Activated CD4-positive, alpha-beta T cell treated with anti-CD3 and anti-CD28 coated beads for 36 hours (primary cell): Measurements from ENCODE around the gene NAV2. TPM values are rescaled to one million over a fixed set of nuclear protein-coding genes. Genes with fewer than 3 reads are reported as not detected.

Experiments
- ATAC-seq: fragments of 200-7000 bp; cut with Tn5 transposase; one replicate; pipeline ENCODE4 v1.10.0; 2021; ENCODE audit warnings: mild to moderate bottlenecking, moderate library complexity
- CTCF ChIA-PET: fragments of 350-600 bp; sonication (Branson Sonifier 250); formaldehyde crosslinking; loops from one replicate; lab custom pipeline; 2021; ENCODE audit warnings: antibody characterized with exemption; lab: Charles Lee
- POLR2A ChIA-PET: fragments of 350-600 bp; sonication (Branson Sonifier 250); formaldehyde crosslinking; loops from one replicate; lab custom pipeline; 2021; ENCODE audit warnings: antibody characterized with exemption, inconsistent platforms; lab: Charles Lee
- DNase-seq: peaks from one replicate; pipeline ENCODE4 v3.0.0-alpha.2; 2020
- H3K27ac Mint-ChIP-seq: one replicate; pipeline ENCODE4 v1.8.0; 2021; ENCODE audit warnings: mixed read lengths
- H3K27me3 Mint-ChIP-seq: one replicate; pipeline ENCODE4 v1.8.0; 2021; ENCODE audit warnings: mixed read lengths
- H3K36me3 Mint-ChIP-seq: one replicate; pipeline ENCODE4 v1.8.0; 2021; ENCODE audit warnings: low read depth, mixed read lengths
- H3K4me1 Mint-ChIP-seq: one replicate; pipeline ENCODE4 v1.8.0; 2021; ENCODE audit warnings: mixed read lengths
- H3K4me3 Mint-ChIP-seq: one replicate; pipeline ENCODE4 v1.8.0; 2021; ENCODE audit warnings: mild to moderate bottlenecking, moderate library complexity, mixed read lengths
- H3K9me3 Mint-ChIP-seq: one replicate; pipeline ENCODE4 v1.8.0; 2021; ENCODE audit warnings: low read depth, mixed read lengths
- intact Hi-C, 2 experiments: fragments of 100-400 bp; cut with DNase I in 1 of 2; cut with micrococcal nuclease in 1 of 2; formaldehyde crosslinking; loops; one replicate each; pipeline versions ENCODE4 v1.14.2 to v1.15.1; 2022 to 2024; cut with DNase I, micrococcal nuclease
- total RNA-seq, 2 experiments: library from RNA; stranded (reverse); gene quantifications; one replicate each; pipeline ENCODE4 v1.2.3, GENCODE V29; 2021

Gene NAV2
- total RNA-seq, 2 experiments from 2014 or later, result 0.54 to 0.55 TPM

DNA sequence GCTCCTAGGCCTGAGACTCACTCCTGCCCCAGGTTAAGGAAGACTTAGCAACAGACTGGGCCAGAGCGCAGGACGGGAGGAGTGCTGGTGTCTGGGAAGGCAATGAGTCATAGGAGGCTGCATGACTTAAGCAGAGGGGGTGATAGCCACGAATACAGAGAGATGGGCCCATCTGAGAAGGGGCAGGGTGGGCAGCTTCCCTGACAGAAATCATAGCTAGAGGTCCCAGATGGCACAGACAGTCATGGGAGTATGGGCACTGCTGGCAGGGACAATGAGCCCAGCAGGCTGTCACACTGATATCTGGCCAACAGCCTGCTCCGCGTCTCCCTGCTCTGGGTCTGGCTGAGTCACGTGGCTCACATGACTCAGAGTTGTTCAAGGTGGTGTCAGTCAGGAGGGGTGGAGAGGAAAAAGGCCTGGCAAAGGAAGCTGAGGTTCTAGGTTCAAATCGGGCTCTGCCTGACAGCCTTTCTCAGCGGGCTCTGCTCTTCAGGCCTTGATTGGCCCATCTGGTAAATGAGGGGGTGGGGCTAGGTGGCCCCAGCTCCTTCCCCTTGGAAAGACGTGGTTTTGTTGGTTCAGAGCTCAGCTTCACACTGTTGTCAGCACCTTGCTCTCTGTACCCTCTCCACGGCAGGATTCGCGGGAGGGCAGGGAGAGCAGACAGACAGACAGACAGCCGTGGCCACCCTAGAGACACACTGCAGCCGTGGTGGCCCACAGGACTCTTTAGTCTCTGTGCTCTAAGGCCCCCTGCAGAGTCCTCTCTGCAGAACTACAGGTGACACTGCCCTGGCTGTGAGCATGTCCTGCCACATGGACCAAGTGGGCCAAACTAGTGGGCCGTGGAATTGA lies 399.9 kb downstream of the NAV2 start:
- ChIA-PET POLR2A (no interaction called here), CTCF (interaction anchor here (0.6 to 4.4 kb wide), 8 partner anchors 15 to 241 kb away, joined by 3 to 22 read pairs (median 3); no protein-coding TSS in a partner anchor)
- Mint-ChIP-seq H3K27ac (no peak overlapping the region), H3K4me1 (peaks cover 7% of the 10 kb centered on the region), H3K27me3 (peaks cover 8% of the 10 kb centered on the region), H3K9me3 (no peaks in the 10 kb centered on the region), H3K4me3 (no peak overlapping the region), H3K36me3 (no peaks in the 10 kb centered on the region)
- DNase-seq (peak; percentile 60), ATAC-seq (peak; percentile 87)
- intact Hi-C loops, result loop anchor here in 1 of 2 experiments (10.0 kb wide), 1 partner anchor 58 kb away; no protein-coding TSS in a partner anchor

DNA sequence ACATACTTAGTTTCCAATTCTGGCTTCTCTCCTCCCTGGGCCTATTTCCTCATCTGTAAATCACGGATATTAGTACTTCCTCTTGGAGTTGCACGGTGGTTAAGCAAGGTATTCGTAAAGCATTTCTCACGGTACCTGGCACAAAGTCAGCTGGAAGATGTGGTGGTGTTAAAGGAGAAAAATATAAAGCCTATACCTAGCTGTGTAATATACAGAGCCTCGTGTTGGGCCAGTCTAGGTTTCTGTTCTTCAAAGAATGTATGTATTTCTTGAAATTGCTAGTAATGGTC lies 400.5 kb downstream of the NAV2 start:
- Mint-ChIP-seq H3K27ac (no peak overlapping the region), H3K27me3 (peaks cover 8% of the 10 kb centered on the region), H3K9me3 (no peaks in the 10 kb centered on the region), H3K36me3 (no peaks in the 10 kb centered on the region), H3K4me3 (no peak overlapping the region), H3K4me1 (peaks cover 7% of the 10 kb centered on the region)
- no peak for ATAC-seq
- ChIA-PET CTCF (interaction anchor here (0.6 to 4.4 kb wide), 7 partner anchors 14 to 178 kb away, joined by 3 to 22 read pairs (median 4); no protein-coding TSS in a partner anchor), POLR2A (no interaction called here)
- DNase-seq, result no peak
- intact Hi-C loops, result loop anchor here in 1 of 2 experiments (10.0 kb wide), 1 partner anchor 58 kb away; no protein-coding TSS in a partner anchor

DNA sequence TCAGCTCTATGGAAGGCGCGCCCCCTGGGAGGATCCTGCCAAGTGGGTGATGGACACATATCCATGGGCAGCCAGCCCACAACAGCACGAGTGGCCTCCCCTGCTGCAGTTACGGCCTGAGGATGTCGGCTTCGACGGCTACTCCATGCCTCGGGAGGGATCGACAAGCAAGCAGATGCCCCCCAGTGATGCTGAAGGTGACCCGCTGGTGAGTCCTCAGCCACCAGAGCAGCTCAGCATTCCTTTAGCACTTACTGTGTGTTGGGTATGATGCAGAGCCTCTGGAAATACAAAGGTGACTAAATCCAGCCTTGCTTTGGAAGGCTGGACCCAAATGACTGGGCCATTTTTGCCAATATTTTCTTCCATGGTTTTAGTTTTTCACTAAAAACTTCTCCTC lies 402.0 kb downstream of the NAV2 start:
- no peaks in the 10 kb centered on the region for H3K9me3 Mint-ChIP-seq
- no peaks in the 10 kb centered on the region for H3K36me3 Mint-ChIP-seq
- no peak overlapping the region for H3K4me3 Mint-ChIP-seq
- no peak overlapping the region for H3K27ac Mint-ChIP-seq
- no peak for DNase-seq
- peaks cover 15% of the 10 kb centered on the region for H3K27me3 Mint-ChIP-seq
- H3K4me1 Mint-ChIP-seq, result peaks cover 7% of the 10 kb centered on the region
- ATAC-seq, result no peak
- intact Hi-C loops, result loop anchor here in 1 of 2 experiments (10.0 kb wide), 1 partner anchor 60 kb away; no protein-coding TSS in a partner anchor
- POLR2A ChIA-PET, result interaction anchor here (0.7 kb wide), 1 partner anchor 104 kb away, joined by 4 read pairs; no protein-coding TSS in a partner anchor
- CTCF ChIA-PET, result interaction anchor here (1.4 to 2.4 kb wide), 2 partner anchors 13 to 18 kb away, joined by 5 to 8 read pairs; no protein-coding TSS in a partner anchor

DNA sequence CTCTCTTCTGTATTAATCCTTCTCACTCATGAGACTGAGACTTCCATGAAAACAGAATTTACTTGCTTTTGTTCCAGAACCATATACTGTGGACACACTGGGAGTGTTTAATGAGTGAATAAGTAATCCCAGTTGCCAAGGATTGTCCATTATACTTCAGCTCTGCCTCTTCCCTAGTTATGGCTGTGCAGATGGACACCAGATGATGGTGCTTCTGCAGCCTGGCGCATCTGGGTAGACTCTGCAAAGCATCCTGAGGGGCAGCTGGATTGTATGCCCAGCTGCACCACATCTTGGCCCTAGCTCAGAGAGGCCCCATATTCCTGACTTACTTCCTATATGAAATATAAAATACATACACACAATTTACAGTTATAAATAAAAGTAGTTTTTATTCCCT lies 404.2 kb downstream of the NAV2 start:
- DNase-seq (no peak), ATAC-seq (no peak)
- no peaks in the 10 kb centered on the region for H3K9me3 Mint-ChIP-seq
- no peak overlapping the region for H3K4me3 Mint-ChIP-seq
- no peaks in the 10 kb centered on the region for H3K36me3 Mint-ChIP-seq
- intact Hi-C loops, result loop anchor here in 1 of 2 experiments (10.0 kb wide), 1 partner anchor 62 kb away; no protein-coding TSS in a partner anchor
- H3K27ac Mint-ChIP-seq, result no peak overlapping the region
- ChIA-PET POLR2A (no interaction called here), CTCF (interaction anchor here (0.7 to 2.4 kb wide), 4 partner anchors 11 to 694 kb away, joined by 3 to 8 read pairs (median 4); no protein-coding TSS in a partner anchor)
- peaks cover 12% of the 10 kb centered on the region for H3K27me3 Mint-ChIP-seq
- H3K4me1 Mint-ChIP-seq, result peaks cover 7% of the 10 kb centered on the region

DNA sequence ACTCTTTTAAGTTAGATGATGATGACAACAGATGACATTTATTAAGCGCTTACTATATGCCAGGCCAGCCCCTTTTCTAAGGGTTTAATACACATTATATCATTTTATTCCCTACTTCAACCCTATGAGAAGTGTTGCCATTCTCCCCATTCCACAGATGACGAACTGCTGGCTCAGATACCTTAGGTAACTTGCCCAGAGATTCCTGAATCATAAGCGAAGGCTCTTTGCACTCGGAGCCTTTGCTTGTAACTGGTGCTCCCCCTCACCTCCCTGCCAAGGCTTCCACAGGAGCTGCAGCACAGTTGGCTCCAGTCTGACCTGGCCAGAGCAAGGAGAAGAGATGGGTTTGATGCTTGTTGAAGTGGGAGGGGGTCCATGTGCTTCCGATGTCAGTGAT lies 404.7 kb downstream of the NAV2 start:
- peaks cover 12% of the 10 kb centered on the region for H3K27me3 Mint-ChIP-seq
- no peak for ATAC-seq
- intact Hi-C loops, result loop anchor here in 1 of 2 experiments (10.0 kb wide), 1 partner anchor 62 kb away; no protein-coding TSS in a partner anchor
- no peak overlapping the region for H3K27ac Mint-ChIP-seq
- no peaks in the 10 kb centered on the region for H3K9me3 Mint-ChIP-seq
- no peaks in the 10 kb centered on the region for H3K36me3 Mint-ChIP-seq
- ChIA-PET POLR2A (no interaction called here), CTCF (interaction anchor here (0.7 to 1.5 kb wide), 5 partner anchors 10 to 694 kb away, joined by 3 to 8 read pairs (median 4); no protein-coding TSS in a partner anchor)
- peaks cover 5% of the 10 kb centered on the region for H3K4me1 Mint-ChIP-seq
- DNase-seq, result no peak
- H3K4me3 Mint-ChIP-seq, result no peak overlapping the region

DNA sequence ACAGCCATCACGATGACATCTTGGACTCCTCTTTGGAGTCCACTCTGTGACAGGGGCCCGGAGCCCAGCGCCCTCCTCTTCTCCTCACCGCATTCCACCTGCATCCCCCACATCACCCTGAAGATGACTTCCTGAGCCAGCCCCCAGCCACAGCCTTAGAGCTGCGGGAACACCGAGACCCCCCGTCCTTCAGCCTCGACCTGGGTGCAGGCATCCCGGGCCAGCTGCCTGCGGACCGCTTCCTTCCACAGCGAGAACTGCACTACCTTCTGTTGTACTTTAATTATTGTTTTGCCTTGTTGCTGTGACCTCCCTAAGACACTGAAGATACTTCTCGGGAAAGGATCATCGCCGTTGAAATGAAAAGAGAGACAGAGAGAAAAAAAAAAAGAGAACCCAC lies 405.6 kb downstream of the NAV2 start:
- ATAC-seq (no peak), DNase-seq (no peak)
- Mint-ChIP-seq H3K4me1 (no peaks in the 10 kb centered on the region), H3K36me3 (no peaks in the 10 kb centered on the region), H3K4me3 (no peak overlapping the region), H3K9me3 (no peaks in the 10 kb centered on the region), H3K27ac (no peak overlapping the region), H3K27me3 (peaks cover 12% of the 10 kb centered on the region)
- intact Hi-C loops, result loop anchor here in 1 of 2 experiments (10.0 kb wide), 1 partner anchor 63 kb away; no protein-coding TSS in a partner anchor
- ChIA-PET POLR2A (no interaction called here), CTCF (interaction anchor here (0.8 to 1.3 kb wide), 2 partner anchors 11 to 16 kb away, joined by 3 to 8 read pairs; no protein-coding TSS in a partner anchor)

DNA sequence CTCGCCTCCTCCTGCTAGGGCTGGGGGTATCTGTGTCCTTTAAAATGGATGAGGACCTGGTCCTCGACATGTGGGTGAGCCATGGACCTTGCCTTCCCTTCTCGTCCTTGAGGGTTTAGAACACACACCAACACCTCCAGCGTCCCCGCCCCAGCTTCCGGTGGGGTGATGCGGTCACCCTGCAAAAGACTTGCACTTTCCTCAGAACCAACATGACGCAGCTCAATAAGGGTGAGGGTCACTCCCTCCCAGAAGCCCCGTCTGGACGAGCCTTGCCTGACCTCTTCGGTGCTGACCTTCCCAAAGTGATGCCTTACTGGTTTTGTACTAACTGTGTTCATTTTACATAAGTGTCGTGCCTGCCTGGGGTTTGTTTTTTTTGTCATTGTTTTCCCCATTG lies 406.7 kb downstream of the NAV2 start:
- no peaks in the 10 kb centered on the region for H3K9me3 Mint-ChIP-seq
- H3K4me3 Mint-ChIP-seq, result no peak overlapping the region
- H3K4me1 Mint-ChIP-seq, result no peaks in the 10 kb centered on the region
- DNase-seq (no peak), ATAC-seq (no peak)
- intact Hi-C loops, result loop anchor here in 1 of 2 experiments (10.0 kb wide), 1 partner anchor 65 kb away; no protein-coding TSS in a partner anchor
- ChIA-PET POLR2A (no interaction called here), CTCF (no interaction called here)
- H3K27ac Mint-ChIP-seq, result no peak overlapping the region
- peaks cover 12% of the 10 kb centered on the region for H3K27me3 Mint-ChIP-seq
- H3K36me3 Mint-ChIP-seq, result no peaks in the 10 kb centered on the region

DNA sequence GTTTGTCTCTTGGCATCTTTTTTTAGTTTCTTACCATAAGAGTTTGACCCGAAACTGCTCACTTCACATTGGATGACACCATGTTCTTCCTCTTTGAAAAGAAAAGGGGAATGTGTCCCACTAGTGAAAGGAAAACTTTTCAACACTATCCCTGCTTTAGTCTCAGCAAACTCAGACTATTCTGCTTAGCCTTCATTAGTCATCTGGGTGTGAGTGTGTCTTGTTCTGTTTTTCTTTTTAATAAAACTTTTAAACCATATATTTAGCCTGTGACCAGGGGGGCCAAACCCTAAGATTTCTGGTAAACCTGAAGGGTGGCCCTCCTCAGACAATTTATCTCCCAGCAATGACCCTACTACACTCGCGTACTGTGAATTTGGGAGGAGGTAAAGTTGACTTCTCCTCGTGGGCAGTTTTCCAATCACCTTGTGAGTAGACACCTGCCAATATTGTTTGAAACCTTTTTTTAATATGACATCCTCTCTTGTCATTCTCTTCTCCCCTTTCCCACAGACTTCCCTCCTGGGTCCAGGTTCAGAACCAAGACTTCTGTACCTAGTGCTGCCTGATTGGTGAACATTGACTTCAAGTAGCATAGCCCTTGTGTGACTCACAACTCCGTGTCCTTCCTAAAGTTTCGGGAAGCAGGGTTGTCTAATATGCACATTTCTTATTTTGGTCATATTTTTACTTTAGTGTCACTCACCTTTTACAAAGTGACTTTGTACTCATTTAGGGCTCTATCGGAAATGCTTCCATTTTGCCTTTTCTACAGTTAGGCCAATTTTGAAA lies 407.7 kb downstream of the NAV2 start:
- no peak for DNase-seq

DNA sequence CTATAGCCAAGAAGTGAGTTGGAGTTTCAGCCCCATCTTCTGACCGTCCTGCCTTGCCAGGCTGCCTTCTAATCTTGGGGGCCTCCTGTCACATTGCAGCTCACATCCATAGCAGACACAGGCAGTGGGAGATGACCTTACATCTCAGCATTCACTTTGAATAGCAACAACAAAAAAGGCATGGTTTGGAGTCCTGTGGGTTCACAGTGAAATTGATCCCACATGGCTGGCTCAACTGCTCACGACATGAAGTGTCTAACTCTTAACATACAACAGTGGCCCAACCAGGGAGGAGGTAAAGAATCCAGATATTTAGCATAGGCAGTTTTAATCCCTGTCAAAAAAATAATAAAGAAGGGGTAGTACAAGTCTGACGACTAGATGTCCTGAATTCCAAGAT lies 409.5 kb downstream of the NAV2 start:
- no peak overlapping the region for H3K4me3 Mint-ChIP-seq
- no peaks in the 10 kb centered on the region for H3K4me1 Mint-ChIP-seq
- ChIA-PET POLR2A (no interaction called here), CTCF (interaction anchor here (1.2 kb wide), 1 partner anchor 23 kb away, joined by 4 read pairs; no protein-coding TSS in a partner anchor)
- no peak overlapping the region for H3K27ac Mint-ChIP-seq
- intact Hi-C loops, result no loop called here
- H3K27me3 Mint-ChIP-seq, result peaks cover 9% of the 10 kb centered on the region
- DNase-seq (no peak), ATAC-seq (no peak)
- H3K9me3 Mint-ChIP-seq, result no peaks in the 10 kb centered on the region
- H3K36me3 Mint-ChIP-seq, result no peaks in the 10 kb centered on the region

More for the DNA sequence above, 407.7 kb downstream of the NAV2 start:
- ChIA-PET CTCF (no interaction called here), POLR2A (no interaction called here)
- Mint-ChIP-seq H3K4me3 (no peak overlapping the region), H3K4me1 (no peaks in the 10 kb centered on the region), H3K36me3 (no peaks in the 10 kb centered on the region), H3K27ac (no peak overlapping the region), H3K27me3 (peaks cover 9% of the 10 kb centered on the region), H3K9me3 (no peaks in the 10 kb centered on the region)
- ATAC-seq, result no peak
- intact Hi-C loops, result no loop called here

DNA sequence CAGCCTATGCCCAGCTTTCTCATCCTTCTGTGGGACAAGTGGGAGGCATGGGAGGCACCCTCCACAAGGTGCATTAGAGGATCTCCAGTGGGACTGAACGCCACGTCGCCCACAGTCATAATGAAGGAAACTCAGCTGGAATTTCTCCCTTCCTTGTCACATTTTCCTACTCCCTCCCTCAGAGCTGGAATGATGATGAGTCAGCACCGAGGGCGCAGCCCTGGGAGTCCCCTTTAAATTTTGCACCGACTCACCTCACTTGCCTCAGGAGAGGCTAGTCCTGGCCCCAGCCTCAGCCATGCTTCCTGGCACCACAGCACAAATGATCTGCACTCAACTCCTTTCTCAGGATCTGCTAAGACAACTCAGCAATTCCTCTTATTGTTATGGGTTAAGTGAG lies 413.3 kb downstream of the NAV2 start:
- CTCF ChIA-PET, result interaction anchor here (0.6 kb wide), 1 partner anchor 546 kb away, joined by 3 read pairs; no protein-coding TSS in a partner anchor
- intact Hi-C loops, result loop anchor here in 1 of 2 experiments (5.0 kb wide), 1 partner anchor 316 kb away; no protein-coding TSS in a partner anchor

DNA sequence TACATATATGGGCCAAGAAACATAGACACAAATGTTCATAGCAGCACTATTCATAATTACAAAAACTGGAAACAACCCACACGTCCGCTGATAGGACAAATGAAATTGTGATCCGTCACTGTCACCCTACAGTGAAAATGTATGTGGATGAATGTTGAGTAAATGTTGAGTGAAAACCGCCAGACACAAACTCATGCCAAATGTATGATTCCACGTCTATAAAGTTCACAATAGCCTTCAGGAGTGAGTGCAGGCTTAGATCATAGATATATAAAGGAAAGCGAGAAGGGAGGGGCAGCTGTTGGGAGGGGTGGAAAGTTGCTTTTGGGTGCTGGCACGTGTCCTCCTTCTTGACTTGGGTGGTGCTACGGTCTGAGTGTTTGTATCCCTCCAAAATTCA lies 414.1 kb downstream of the NAV2 start:
- no peak overlapping the region for H3K27ac Mint-ChIP-seq
- H3K36me3 Mint-ChIP-seq, result no peaks in the 10 kb centered on the region
- H3K4me1 Mint-ChIP-seq, result peaks cover 3% of the 10 kb centered on the region
- DNase-seq (no peak), ATAC-seq (no peak)
- POLR2A ChIA-PET, result no interaction called here
- intact Hi-C loops, result loop anchor here in 1 of 2 experiments (5.0 kb wide), 1 partner anchor 316 kb away; no protein-coding TSS in a partner anchor
- peaks cover 3% of the 10 kb centered on the region for H3K27me3 Mint-ChIP-seq
- H3K4me3 Mint-ChIP-seq, result no peak overlapping the region
- CTCF ChIA-PET, result interaction anchor here (0.7 to 3.4 kb wide), 8 partner anchors 13 to 483 kb away, joined by 3 to 109 read pairs (median 8); no protein-coding TSS in a partner anchor
- H3K9me3 Mint-ChIP-seq, result no peaks in the 10 kb centered on the region

More for the DNA sequence above, 413.3 kb downstream of the NAV2 start:
- Mint-ChIP-seq H3K27ac (no peak overlapping the region), H3K27me3 (no peaks in the 10 kb centered on the region), H3K36me3 (no peaks in the 10 kb centered on the region), H3K4me1 (no peaks in the 10 kb centered on the region), H3K4me3 (no peak overlapping the region), H3K9me3 (no peaks in the 10 kb centered on the region)
- POLR2A ChIA-PET, result no interaction called here
- no peak for DNase-seq
- no peak for ATAC-seq
